HG03095 (cell line): ENCODE measurements around the gene MCM3.
A peak's percentile ranks its signal among the peaks of the same experiment; 100 is the strongest.

Experiments
- ATAC-seq: cut with Tn5 transposase; IDR thresholded peaks from one replicate; pipeline ENCODE4 v1.9.1; 2021; ENCODE audit warnings: moderate library complexity; ENCODE audit not compliant: unreplicated experiment

MCM3 gene

DNA sequence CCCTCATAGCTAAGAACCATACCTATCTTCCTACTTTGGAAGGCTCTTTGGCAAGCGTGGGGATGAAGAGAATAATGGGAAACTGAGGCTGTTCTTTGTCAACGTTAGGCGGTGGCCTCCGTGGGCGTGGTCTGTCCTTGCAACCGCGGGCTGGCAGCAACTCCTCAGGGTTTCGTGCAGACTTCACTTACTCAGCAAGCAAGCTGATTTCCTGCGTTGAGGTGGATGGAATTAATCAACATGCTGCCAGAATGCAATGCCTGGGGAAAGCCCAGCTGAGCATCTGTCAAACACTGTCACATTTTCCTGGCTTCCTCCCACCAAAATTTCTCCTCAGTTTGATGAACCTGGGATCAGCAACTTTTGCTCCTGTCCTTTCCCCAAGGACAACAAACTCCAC is 31.0 kb downstream of the MCM3 start:
- ATAC-seq: no peak

DNA sequence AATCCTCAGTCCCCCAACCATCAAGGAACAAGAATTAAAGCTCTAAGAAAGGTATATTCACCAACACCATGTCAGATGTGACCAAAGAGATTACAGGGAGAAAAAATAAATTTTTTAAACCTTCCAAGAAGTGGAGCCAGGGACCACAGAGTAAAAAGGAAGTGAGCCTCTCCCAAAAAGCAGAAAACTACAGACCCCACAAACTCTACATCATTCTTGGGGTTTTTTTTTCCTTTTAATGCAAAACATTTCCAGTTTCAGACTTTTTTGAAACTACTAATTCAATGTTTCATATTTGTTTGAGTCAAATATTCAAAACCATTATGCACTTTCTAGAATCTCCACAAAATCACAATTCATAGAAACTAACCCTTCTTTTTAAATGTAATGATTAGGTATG is 33.4 kb downstream of the MCM3 start:
- no peak for ATAC-seq

DNA sequence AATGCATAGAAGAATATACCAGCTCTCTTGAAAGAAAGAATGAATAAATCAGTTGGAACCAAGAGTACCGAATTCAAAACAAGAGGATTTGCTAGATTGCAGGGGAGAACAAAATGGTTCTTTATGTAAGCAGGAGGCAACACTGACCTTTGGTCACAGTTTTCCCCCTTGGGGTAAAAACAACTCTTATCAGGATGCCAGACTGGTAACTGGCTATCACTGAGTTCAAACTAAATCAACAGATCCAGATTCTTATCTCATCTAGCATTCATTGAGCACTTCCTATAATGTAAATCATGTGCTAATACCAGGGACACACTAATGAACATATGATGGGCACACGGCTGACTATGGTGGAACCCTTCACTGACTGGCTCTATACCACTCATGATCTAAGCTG is 35.5 kb downstream of the MCM3 start:
- ATAC-seq: no peak

- ATAC-seq: no peak
Measured at GRCh38 chr6:52245425-52245824, 39.1 kb downstream of the MCM3 start.

GRCh38 chr6:52244400-52244799 is 40.1 kb downstream of the MCM3 start, which contains the start of gene IL17F:
Gene IL17F (minus strand): TSS chr6:52244500. CDS start chr6:52244429, 71 bp downstream.
- no peak for ATAC-seq

GRCh38 chr6:52243282-52243893 is 41.2 kb downstream of the MCM3 start:
- ATAC-seq: no peak

DNA sequence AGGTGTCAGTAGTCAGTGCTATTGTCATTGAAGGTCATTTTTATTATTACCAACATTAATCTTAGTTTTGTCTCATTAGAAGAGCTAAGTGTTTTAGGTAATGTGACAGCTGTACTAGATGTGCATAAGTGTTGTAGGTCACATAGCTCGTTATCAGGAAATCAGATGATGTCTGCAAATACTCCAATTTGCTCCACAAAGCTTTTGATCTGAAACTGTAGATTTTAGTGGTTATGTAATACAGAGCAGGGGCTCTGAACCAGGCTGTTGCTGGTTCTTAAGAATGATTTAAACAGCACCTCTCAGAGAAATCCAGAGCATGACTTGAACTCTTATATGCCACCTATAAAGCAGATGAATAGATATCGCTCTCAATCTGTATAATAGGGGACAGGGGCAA is 42.7 kb downstream of the MCM3 start:
- no peak for ATAC-seq

DNA sequence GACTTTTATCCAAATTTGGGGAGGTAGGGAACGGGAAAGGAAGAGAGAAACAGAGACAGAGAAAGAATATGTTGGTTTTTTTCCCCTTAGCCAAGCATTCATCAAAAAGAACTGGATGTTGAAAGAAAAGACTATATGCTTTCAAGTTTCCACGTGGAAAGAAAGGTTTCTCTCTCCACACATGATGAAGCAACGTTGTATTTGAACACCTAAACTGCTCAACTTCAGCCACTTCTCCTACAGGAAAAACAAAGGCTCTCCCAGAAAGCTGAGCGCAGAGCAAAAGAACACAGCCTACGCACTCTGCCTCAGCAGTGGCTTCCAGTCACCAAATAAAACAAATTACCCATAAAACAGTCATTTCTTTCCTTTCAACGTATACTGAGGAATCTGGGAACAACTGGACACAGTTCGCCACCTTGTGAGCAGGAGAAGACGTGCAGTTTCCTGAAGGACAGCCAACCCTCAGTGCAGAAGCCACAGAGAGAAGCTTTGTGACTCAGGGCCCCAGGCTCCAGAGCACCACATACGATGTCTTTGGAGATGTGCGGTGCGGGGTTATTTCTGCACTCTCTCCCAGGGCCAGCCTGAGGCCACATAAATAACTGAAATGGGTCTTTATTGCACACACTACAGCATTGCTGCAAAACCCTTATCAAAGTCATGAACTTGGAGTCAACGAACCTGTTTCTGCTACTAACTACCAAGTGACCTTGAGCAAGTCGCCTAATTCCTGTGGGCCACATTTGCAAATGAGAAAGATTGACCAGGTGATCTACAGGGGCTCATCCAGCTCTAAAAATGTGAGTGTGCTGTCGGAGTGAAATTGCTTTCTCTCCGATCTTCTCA is 50.3 kb downstream of the MCM3 start:
- ATAC-seq: peak; percentile 80

DNA sequence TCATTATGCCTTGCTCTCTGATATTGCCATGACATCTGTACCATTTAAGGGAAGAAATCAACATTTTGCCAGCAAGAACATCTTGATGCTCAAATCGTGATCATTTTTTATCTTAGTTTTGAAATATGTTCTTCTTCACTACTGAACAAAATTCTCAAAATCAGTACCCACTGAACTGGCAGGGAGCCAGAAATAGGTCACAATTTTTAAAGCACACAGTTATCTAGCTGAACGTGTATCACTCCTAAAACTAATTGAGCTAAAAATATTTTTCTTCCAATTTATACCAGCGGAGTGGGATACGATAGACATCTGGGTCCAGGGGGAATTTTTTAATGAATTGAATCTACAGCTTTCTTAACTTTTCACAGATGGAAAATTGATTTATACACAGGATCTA is 51.5 kb downstream of the MCM3 start:
- no peak for ATAC-seq

- no peak for ATAC-seq
Measured at GRCh38 chr6:52231406-52232127, 53.0 kb downstream of the MCM3 start.

DNA sequence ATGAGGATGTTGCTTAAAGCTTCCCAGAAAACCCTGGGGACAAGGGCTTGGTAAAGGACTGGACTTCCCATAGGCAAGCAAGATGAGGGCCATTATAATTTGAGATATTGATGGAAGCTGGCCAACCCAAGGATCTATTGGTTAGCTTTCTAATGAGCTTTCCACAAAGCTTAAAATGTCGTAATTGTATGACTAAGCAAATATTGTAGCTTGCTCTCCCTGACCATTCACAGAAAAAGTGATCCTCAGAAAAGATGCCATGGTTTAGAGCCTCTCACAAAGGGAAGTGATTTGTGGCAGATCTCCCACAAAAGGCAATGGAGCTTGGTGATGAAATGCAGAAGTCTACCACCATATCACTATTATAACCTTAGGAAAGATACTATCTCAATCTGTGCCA is 53.9 kb downstream of the MCM3 start:
- no peak for ATAC-seq

- peak; percentile 100 for ATAC-seq
Measured at GRCh38 chr6:52227495-52227894, 57.0 kb downstream of the MCM3 start.

- peak; percentile 63 for ATAC-seq
Measured at GRCh38 chr6:52221302-52221701, 63.2 kb downstream of the MCM3 start.

- no peak for ATAC-seq
Measured at GRCh38 chr6:52217761-52218160, 66.8 kb downstream of the MCM3 start.

GRCh38 chr6:52216932-52217575 is 67.5 kb downstream of the MCM3 start:
- ATAC-seq: no peak

GRCh38 chr6:52215787-52216186 is 68.8 kb downstream of the MCM3 start:
- no peak for ATAC-seq
